Parathyroid adenoma (tissue), 2 donors: ENCODE results near the gene SCGB3A1.

Experiments
- H2AFZ ChIP-seq: fragments of 300-600 bp; sonication (generic); one replicate; pipeline ENCODE4 v1.7.0; 2017; ENCODE audit warnings: antibody characterized with exemption, mild to moderate bottlenecking
- H3K27ac ChIP-seq: fragments of 300-600 bp; sonication (generic); one replicate; pipeline ENCODE4 v1.7.0; 2017
- H3K27me3 ChIP-seq: fragments of 300-600 bp; sonication (generic); one replicate; pipeline ENCODE4 v1.7.0; 2017; ENCODE audit warnings: low read length; ENCODE audit not compliant: control insufficient read depth, insufficient read depth
- H3K36me3 ChIP-seq: fragments of 300-600 bp; sonication (generic); one replicate; pipeline ENCODE4 v1.7.0; 2017; ENCODE audit warnings: low read length; ENCODE audit not compliant: control insufficient read depth, insufficient read depth
- H3K4me1 ChIP-seq: fragments of 300-600 bp; sonication (generic); one replicate; pipeline ENCODE4 v1.7.0; 2017; ENCODE audit warnings: control low read depth
- H3K4me2 ChIP-seq: fragments of 300-600 bp; sonication (generic); one replicate; pipeline ENCODE4 v1.7.0; 2017; ENCODE audit warnings: low read length
- H3K4me3 ChIP-seq: fragments of 300-600 bp; sonication (generic); one replicate; pipeline ENCODE4 v1.7.0; 2017; ENCODE audit warnings: low read depth, low read length
- H3K79me2 ChIP-seq: fragments of 300-600 bp; sonication (generic); one replicate; pipeline ENCODE4 v1.7.0; 2017; ENCODE audit warnings: control low read depth
- H3K9ac ChIP-seq: fragments of 300-600 bp; sonication (generic); one replicate; pipeline ENCODE4 v1.7.0; 2017; ENCODE audit warnings: mild to moderate bottlenecking
- H3K9me3 ChIP-seq: fragments of 300-600 bp; sonication (generic); one replicate; pipeline ENCODE4 v1.7.0; 2017; ENCODE audit warnings: low read length; ENCODE audit not compliant: control insufficient read depth
- CTCF ChIP-seq: fragments of 300-600 bp; sonication (generic); IDR thresholded peaks from one replicate; pipeline ENCODE4 v1.7.0; 2017; ENCODE audit warnings: antibody characterized with exemption, mild to moderate bottlenecking
- donor health status: primary hyperparathyroidism.

Gene SCGB3A1

GRCh38 chr5:180589771-180590542, 1.3 kb downstream of the SCGB3A1 start:
- Histone ChIP-seq H2AFZ (peak overlapping the region; percentile 17), H3K4me2 (peak overlapping the region; percentile 52), H3K4me1 (peaks cover 4% of the 10 kb centered on the region), H3K27me3 (no peaks in the 10 kb centered on the region), H3K36me3 (no peaks in the 10 kb centered on the region), H3K4me3 (no peak overlapping the region), H3K9ac (no peak overlapping the region), H3K27ac (no peak overlapping the region), H3K79me2 (no peaks in the 10 kb centered on the region), H3K9me3 (no peaks in the 10 kb centered on the region)
- TF ChIP-seq CTCF, result no peak

- Histone ChIP-seq H3K4me2 (no peak overlapping the region), H3K36me3 (no peaks in the 10 kb centered on the region), H3K4me1 (peaks cover 4% of the 10 kb centered on the region), H3K9ac (no peak overlapping the region), H2AFZ (no peak overlapping the region), H3K27ac (no peak overlapping the region), H3K4me3 (no peak overlapping the region), H3K27me3 (no peaks in the 10 kb centered on the region), H3K79me2 (no peaks in the 10 kb centered on the region), H3K9me3 (no peaks in the 10 kb centered on the region)
- TF ChIP-seq CTCF, result no peak
Measured at GRCh38 chr5:180586870-180587269, 4.4 kb downstream of the SCGB3A1 start.

- Histone ChIP-seq H3K79me2 (no peaks in the 10 kb centered on the region), H3K36me3 (no peaks in the 10 kb centered on the region), H3K4me1 (peaks cover 4% of the 10 kb centered on the region), H3K4me2 (no peak overlapping the region), H3K27me3 (no peaks in the 10 kb centered on the region), H3K4me3 (no peak overlapping the region), H2AFZ (no peak overlapping the region), H3K9me3 (no peaks in the 10 kb centered on the region), H3K9ac (no peak overlapping the region), H3K27ac (no peak overlapping the region)
- TF ChIP-seq CTCF, result no peak
Measured at GRCh38 chr5:180586204-180586603, 5.1 kb downstream of the SCGB3A1 start.

GRCh38 chr5:180583738-180584137, 7.6 kb downstream of the SCGB3A1 start:
- no peak overlapping the region for H3K9ac ChIP-seq
- H3K79me2 ChIP-seq, result no peaks in the 10 kb centered on the region
- no peaks in the 10 kb centered on the region for H3K27me3 ChIP-seq
- H3K27ac ChIP-seq, result no peak overlapping the region
- H3K9me3 ChIP-seq, result no peaks in the 10 kb centered on the region
- no peak overlapping the region for H2AFZ ChIP-seq
- no peaks in the 10 kb centered on the region for H3K36me3 ChIP-seq
- H3K4me2 ChIP-seq, result no peak overlapping the region
- no peaks in the 10 kb centered on the region for H3K4me1 ChIP-seq
- no peak for TF ChIP-seq CTCF
- no peak overlapping the region for H3K4me3 ChIP-seq

- H3K27ac ChIP-seq, result no peak overlapping the region
- no peaks in the 10 kb centered on the region for H3K27me3 ChIP-seq
- H2AFZ ChIP-seq, result no peak overlapping the region
- H3K4me2 ChIP-seq, result no peak overlapping the region
- no peak overlapping the region for H3K4me3 ChIP-seq
- no peak for TF ChIP-seq CTCF
- H3K36me3 ChIP-seq, result no peaks in the 10 kb centered on the region
- no peaks in the 10 kb centered on the region for H3K79me2 ChIP-seq
- no peaks in the 10 kb centered on the region for H3K4me1 ChIP-seq
- no peak overlapping the region for H3K9ac ChIP-seq
- H3K9me3 ChIP-seq, result no peaks in the 10 kb centered on the region
Measured at GRCh38 chr5:180580681-180581080, 10.6 kb downstream of the SCGB3A1 start.
